ENCODE results near the gene PDGFRB.

The PDGFRB gene

DNA sequence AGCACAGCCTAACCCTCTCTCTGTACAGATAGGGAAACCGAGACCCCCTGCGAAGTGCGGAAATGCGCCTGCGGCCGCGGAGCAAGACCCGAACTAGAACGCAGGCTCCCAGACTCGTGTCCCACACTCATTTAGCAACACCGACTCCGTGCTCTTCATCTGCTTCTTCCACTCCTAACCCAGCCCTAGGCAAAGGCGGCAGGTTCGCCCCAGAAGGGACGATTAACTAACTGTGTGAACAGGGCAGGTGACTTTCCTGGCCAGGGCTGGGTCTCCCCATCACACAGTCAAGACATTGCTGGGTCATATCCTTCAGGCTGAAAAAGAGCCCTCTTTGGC is 11.8 kb upstream of the PDGFRB start:
- H3K4me1 ChIP-seq (ENCODE audit: control insufficient read depth, insufficient read depth, low read length) = no peaks in the 10 kb centered on the region
- no peak overlapping the region for H3K27ac ChIP-seq (ENCODE audit: extremely low read depth, low read depth, low read length)
- no peaks in the 10 kb centered on the region for H3K9me3 ChIP-seq (ENCODE audit: control insufficient read depth, insufficient read depth, low read depth, low read length)
- ChIA-PET CTCF (no interaction called here), POLR2A (no interaction called here)
- H3K4me3 ChIP-seq (ENCODE audit: low read depth, low read length) = no peak overlapping the region
- no peaks in the 10 kb centered on the region for H3K36me3 ChIP-seq (ENCODE audit: control insufficient read depth in 2 of 2, insufficient read depth in 1 of 2, low read length in 2 of 2)
- TF ChIP-seq, protein P1, sequence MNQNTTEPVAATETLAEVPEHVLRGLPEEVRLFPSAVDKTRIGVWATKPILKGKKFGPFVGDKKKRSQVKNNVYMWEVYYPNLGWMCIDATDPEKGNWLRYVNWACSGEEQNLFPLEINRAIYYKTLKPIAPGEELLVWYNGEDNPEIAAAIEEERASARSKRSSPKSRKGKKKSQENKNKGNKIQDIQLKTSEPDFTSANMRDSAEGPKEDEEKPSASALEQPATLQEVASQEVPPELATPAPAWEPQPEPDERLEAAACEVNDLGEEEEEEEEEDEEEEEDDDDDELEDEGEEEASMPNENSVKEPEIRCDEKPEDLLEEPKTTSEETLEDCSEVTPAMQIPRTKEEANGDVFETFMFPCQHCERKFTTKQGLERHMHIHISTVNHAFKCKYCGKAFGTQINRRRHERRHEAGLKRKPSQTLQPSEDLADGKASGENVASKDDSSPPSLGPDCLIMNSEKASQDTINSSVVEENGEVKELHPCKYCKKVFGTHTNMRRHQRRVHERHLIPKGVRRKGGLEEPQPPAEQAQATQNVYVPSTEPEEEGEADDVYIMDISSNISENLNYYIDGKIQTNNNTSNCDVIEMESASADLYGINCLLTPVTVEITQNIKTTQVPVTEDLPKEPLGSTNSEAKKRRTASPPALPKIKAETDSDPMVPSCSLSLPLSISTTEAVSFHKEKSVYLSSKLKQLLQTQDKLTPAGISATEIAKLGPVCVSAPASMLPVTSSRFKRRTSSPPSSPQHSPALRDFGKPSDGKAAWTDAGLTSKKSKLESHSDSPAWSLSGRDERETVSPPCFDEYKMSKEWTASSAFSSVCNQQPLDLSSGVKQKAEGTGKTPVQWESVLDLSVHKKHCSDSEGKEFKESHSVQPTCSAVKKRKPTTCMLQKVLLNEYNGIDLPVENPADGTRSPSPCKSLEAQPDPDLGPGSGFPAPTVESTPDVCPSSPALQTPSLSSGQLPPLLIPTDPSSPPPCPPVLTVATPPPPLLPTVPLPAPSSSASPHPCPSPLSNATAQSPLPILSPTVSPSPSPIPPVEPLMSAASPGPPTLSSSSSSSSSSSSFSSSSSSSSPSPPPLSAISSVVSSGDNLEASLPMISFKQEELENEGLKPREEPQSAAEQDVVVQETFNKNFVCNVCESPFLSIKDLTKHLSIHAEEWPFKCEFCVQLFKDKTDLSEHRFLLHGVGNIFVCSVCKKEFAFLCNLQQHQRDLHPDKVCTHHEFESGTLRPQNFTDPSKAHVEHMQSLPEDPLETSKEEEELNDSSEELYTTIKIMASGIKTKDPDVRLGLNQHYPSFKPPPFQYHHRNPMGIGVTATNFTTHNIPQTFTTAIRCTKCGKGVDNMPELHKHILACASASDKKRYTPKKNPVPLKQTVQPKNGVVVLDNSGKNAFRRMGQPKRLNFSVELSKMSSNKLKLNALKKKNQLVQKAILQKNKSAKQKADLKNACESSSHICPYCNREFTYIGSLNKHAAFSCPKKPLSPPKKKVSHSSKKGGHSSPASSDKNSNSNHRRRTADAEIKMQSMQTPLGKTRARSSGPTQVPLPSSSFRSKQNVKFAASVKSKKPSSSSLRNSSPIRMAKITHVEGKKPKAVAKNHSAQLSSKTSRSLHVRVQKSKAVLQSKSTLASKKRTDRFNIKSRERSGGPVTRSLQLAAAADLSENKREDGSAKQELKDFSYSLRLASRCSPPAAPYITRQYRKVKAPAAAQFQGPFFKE (tag by site-specific recombination; IDR thresholded peaks at IDR 0.05; ENCODE audit: borderline replicate concordance) = no peak

DNA sequence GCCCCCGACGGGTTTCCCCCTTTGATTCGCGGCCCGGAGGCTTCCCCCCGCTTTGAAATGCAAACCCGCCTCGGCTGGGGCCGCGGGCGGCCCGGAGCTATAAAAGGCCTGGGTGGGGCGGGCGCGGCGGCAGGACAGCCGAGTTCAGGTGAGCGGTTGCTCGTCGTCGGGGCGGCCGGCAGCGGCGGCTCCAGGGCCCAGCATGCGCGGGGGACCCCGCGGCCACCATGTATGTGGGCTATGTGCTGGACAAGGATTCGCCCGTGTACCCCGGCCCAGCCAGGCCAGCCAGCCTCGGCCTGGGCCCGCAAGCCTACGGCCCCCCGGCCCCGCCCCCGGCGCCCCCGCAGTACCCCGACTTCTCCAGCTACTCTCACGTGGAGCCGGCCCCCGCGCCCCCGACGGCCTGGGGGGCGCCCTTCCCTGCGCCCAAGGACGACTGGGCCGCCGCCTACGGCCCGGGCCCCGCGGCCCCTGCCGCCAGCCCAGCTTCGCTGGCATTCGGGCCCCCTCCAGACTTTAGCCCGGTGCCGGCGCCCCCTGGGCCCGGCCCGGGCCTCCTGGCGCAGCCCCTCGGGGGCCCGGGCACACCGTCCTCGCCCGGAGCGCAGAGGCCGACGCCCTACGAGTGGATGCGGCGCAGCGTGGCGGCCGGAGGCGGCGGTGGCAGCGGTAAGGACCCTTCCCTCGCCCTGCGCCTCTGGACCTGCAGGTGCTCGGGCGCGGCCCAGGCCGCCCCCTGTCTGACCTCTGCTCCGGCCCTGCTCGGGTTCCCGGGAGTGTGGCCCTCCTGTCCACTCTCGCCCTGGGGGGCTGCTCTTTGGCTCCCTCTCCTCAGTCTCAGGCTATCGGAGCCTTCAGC is 11.2 kb upstream of the PDGFRB start, which contains the start of gene CDX1:
Gene CDX1 (plus strand): TSS at position 129 of the 862 bp plus-strand sequence. CDS start 99 bp downstream, at position 228.
- H3K4me3 ChIP-seq (ENCODE audit: low read depth, low read length) = no peak within 1 kb of the TSS
- ChIA-PET CTCF (interaction anchor here (0.7 kb wide), 1 partner anchor 177 kb away, joined by 3 read pairs; no protein-coding TSS in a partner anchor), POLR2A (no interaction called here)

DNA sequence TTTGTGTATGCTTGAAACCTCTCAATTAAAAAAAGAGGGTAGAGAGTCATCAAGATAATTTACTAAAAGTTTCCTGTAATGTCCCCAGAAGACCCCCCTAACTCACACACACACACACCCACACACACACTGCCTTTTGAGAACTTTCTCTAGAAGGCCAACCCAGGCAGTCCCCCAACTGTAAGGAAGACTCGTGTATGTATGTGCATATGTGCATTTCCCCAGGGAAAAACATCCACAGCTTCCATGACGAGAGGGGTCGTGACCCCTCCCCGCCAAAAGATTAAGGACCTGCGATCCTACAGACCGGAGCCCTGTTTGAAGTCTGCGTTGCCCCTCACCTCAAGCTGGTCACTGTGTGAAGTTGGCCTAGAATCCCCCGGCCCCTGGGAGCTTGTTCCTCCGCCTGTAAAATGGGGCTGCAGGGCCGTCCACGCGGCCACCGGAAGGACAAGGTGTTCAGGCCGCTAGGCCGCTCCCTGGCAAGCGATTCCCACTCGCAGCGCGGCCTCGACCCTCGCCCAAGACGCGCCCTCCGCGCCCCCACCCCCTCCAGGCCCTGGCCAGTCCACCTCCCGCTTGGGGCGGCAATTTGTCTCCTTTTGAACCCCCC is 10.5 kb upstream of the PDGFRB start:
- Histone ChIP-seq H3K27ac (ENCODE audit: extremely low read depth, low read depth, low read length) (no peak overlapping the region), H3K4me3 (ENCODE audit: low read depth, low read length) (no peak overlapping the region), H3K36me3 (ENCODE audit: control insufficient read depth in 2 of 2, insufficient read depth in 1 of 2, low read length in 2 of 2) (no peaks in the 10 kb centered on the region), H3K9me3 (ENCODE audit: control insufficient read depth, insufficient read depth, low read depth, low read length) (no peaks in the 10 kb centered on the region), H3K4me1 (ENCODE audit: control insufficient read depth, insufficient read depth, low read length) (no peaks in the 10 kb centered on the region)
- ChIA-PET POLR2A (no interaction called here), CTCF (interaction anchor here (0.7 to 0.8 kb wide), 2 partner anchors 52 to 176 kb away, joined by 3 read pairs; no protein-coding TSS in a partner anchor)
- TF ChIP-seq ZNF544 (tag by site-specific recombination; IDR thresholded peaks at IDR 0.05) = no peak
- no peak for TF ChIP-seq GLI2 (tag by site-specific recombination; IDR thresholded peaks at IDR 0.05; ENCODE audit: borderline replicate concordance, low read depth)
- TF ChIP-seq ZNF404 (tag by site-specific recombination; IDR thresholded peaks at IDR 0.05) = no peak
- TF ChIP-seq, protein P2, sequence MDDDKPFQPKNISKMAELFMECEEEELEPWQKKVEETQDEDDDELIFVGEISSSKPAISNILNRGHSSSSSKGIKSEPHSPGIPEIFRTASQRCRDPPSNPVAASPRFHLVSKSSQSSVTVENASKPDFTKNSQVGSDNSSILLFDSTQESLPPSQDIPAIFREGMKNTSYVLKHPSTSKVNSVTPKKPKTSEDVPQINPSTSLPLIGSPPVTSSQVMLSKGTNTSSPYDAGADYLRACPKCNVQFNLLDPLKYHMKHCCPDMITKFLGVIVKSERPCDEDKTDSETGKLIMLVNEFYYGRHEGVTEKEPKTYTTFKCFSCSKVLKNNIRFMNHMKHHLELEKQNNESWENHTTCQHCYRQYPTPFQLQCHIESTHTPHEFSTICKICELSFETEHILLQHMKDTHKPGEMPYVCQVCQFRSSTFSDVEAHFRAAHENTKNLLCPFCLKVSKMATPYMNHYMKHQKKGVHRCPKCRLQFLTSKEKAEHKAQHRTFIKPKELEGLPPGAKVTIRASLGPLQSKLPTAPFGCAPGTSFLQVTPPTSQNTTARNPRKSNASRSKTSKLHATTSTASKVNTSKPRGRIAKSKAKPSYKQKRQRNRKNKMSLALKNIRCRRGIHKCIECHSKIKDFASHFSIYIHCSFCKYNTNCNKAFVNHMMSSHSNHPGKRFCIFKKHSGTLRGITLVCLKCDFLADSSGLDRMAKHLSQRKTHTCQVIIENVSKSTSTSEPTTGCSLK (tag by site-specific recombination; IDR thresholded peaks at IDR 0.05) = no peak
- TF ChIP-seq ZNF629 (tag by site-specific recombination; IDR thresholded peaks at IDR 0.05) = no peak
- TF ChIP-seq, protein P3, sequence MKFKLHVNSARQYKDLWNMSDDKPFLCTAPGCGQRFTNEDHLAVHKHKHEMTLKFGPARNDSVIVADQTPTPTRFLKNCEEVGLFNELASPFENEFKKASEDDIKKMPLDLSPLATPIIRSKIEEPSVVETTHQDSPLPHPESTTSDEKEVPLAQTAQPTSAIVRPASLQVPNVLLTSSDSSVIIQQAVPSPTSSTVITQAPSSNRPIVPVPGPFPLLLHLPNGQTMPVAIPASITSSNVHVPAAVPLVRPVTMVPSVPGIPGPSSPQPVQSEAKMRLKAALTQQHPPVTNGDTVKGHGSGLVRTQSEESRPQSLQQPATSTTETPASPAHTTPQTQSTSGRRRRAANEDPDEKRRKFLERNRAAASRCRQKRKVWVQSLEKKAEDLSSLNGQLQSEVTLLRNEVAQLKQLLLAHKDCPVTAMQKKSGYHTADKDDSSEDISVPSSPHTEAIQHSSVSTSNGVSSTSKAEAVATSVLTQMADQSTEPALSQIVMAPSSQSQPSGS (tag by site-specific recombination; IDR thresholded peaks at IDR 0.05; ENCODE audit: low read depth) = no peak
- TF ChIP-seq ZNF266 (tag by site-specific recombination; IDR thresholded peaks at IDR 0.05; ENCODE audit: low read depth) = no peak
- TF ChIP-seq BCL11A (tag by site-specific recombination; IDR thresholded peaks at IDR 0.05; ENCODE audit: low read depth) = no peak
- no peak for TF ChIP-seq SCRT2 (tag by site-specific recombination; IDR thresholded peaks at IDR 0.05)
- no peak for TF ChIP-seq ZNF16 (tag by site-specific recombination; IDR thresholded peaks at IDR 0.05; ENCODE audit: low read depth)
- TF ChIP-seq ZNF660 (tag by site-specific recombination; IDR thresholded peaks at IDR 0.05) = no peak

More for the DNA sequence above, 11.2 kb upstream of the PDGFRB start, which contains the start of gene CDX1:
- Histone ChIP-seq H3K9me3 (ENCODE audit: control insufficient read depth, insufficient read depth, low read depth, low read length) (no peaks in the 10 kb centered on the region), H3K36me3 (ENCODE audit: control insufficient read depth in 2 of 2, insufficient read depth in 1 of 2, low read length in 2 of 2) (no peaks in the 10 kb centered on the region), H3K27ac (ENCODE audit: extremely low read depth, low read depth, low read length) (no peak within 1 kb of the TSS), H3K4me1 (ENCODE audit: control insufficient read depth, insufficient read depth, low read length) (no peaks in the 10 kb centered on the region)
- no peak for TF ChIP-seq ZNF747 (tag by site-specific recombination; IDR thresholded peaks at IDR 0.05)
- no peak for TF ChIP-seq ZSCAN30 (tag by site-specific recombination; IDR thresholded peaks at IDR 0.05)
- TF ChIP-seq, protein P4, sequence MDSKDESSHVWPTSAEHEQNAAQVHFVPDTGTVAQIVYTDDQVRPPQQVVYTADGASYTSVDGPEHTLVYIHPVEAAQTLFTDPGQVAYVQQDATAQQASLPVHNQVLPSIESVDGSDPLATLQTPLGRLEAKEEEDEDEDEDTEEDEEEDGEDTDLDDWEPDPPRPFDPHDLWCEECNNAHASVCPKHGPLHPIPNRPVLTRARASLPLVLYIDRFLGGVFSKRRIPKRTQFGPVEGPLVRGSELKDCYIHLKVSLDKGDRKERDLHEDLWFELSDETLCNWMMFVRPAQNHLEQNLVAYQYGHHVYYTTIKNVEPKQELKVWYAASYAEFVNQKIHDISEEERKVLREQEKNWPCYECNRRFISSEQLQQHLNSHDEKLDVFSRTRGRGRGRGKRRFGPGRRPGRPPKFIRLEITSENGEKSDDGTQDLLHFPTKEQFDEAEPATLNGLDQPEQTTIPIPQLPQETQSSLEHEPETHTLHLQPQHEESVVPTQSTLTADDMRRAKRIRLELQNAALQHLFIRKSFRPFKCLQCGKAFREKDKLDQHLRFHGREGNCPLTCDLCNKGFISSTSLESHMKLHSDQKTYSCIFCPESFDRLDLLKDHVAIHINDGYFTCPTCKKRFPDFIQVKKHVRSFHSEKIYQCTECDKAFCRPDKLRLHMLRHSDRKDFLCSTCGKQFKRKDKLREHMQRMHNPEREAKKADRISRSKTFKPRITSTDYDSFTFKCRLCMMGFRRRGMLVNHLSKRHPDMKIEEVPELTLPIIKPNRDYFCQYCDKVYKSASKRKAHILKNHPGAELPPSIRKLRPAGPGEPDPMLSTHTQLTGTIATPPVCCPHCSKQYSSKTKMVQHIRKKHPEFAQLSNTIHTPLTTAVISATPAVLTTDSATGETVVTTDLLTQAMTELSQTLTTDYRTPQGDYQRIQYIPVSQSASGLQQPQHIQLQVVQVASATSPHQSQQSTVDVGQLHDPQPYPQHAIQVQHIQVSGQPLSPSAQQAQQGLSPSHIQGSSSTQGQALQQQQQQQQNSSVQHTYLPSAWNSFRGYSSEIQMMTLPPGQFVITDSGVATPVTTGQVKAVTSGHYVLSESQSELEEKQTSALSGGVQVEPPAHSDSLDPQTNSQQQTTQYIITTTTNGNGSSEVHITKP (tag by site-specific recombination; IDR thresholded peaks at IDR 0.05) = no peak

All from HEK293 (cell line).